ENCODE measurements around the gene TRABD2B.

The TRABD2B gene

DNA sequence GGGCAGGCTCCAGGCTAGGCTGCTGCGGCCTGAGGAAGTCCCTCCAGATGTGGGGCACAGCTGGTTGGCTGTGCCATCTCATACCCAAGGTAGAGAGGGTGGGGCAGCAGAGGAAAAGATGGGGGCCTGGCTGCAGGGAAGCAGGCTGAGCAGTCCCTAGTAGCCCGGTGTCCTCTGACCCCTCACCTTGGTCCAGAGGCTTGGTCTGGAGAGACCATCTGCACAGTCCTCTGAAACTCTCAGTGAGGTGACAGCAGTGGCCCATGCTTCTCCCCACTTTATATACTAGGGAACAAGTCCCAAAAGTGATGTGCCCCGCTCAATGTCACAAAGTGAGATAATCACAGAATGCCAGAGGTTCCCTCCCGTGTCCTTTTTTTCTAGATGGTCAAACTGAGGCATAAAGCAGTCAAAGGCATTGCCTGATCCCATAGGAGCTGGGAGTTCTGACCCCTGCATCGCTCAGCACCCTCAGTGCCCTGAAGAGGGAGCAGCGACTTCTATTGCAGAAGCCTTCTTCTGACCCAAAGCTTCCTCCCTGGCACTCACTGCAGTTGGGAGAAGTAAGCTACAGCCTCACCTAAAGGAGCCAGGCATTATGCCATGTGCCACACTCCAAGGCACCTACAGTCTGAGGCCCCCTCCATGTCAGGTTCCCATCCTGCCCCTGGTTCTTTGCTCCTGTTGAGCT, 45.5 kb downstream of the TRABD2B start:
- H3K27ac ChIP-seq, result no peak overlapping the region
- TF ChIP-seq ZFX (IDR thresholded peaks at IDR 0.05), result no peak
- no peak; the same call in 1 of the 2 replicates for TF ChIP-seq CTCF (conservative IDR thresholded peaks at IDR 0.05)

- H3K27ac ChIP-seq, result no peak overlapping the region
- no peak for TF ChIP-seq ZFX (IDR thresholded peaks at IDR 0.05)
- no peak for TF ChIP-seq CTCF (conservative IDR thresholded peaks at IDR 0.05)
Observed at GRCh38 chr1:47951026-47951425, 46.2 kb downstream of the TRABD2B start.

DNA sequence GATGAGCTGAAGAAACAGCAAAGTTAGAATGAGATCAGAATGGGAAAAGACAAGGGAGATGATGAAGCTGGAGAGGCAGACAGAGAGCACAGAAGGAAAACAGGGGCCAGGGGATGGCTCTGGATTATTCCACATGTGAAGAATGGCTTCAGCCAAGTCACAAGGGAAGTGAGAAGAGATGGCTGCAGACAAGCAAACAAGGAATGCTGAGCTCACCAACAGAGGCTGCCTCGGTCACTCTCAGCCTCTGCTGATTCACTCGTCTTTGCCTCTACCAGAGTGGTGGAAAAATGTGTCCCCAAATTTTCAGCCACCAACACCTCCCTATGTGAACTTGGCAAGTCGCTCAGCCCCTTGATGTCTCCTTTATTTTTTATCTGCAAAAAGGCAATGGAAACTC, 46.7 kb downstream of the TRABD2B start:
- no peak overlapping the region for H3K27ac ChIP-seq
- TF ChIP-seq CTCF (conservative IDR thresholded peaks at IDR 0.05) (no peak), ZFX (IDR thresholded peaks at IDR 0.05) (no peak)

- H3K27ac ChIP-seq, result no peak overlapping the region
- TF ChIP-seq ZFX (IDR thresholded peaks at IDR 0.05), result no peak
Observed at GRCh38 chr1:47948126-47948525, 49.1 kb downstream of the TRABD2B start.

DNA sequence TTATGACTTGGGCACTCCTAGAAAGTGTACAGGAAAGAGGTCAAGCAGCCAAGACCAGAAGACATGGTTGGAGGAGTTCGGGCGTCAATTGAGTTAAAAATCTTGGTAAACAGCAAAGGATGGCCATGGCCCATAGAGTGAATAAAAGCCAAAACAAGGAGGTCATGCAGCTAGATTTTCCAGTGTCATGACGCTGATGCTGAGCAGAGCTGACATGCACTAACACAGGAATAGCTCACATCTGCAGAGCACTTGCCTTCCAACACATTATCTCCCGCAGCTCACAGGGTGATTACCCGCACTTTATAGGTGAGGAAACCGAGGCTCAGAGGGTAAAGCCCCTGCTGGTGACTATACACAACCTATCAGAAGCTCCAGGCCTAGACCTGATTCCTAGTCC, 49.7 kb downstream of the TRABD2B start:
- H3K27ac ChIP-seq, result no peak overlapping the region
- TF ChIP-seq ZFX (IDR thresholded peaks at IDR 0.05) (no peak), CTCF (conservative IDR thresholded peaks at IDR 0.05) (no peak)

GRCh38 chr1:47944561-47944960, 52.6 kb downstream of the TRABD2B start:
- TF ChIP-seq ZFX (IDR thresholded peaks at IDR 0.05), result no peak
- no peak for TF ChIP-seq CTCF (conservative IDR thresholded peaks at IDR 0.05)
- no peak overlapping the region for H3K27ac ChIP-seq

DNA sequence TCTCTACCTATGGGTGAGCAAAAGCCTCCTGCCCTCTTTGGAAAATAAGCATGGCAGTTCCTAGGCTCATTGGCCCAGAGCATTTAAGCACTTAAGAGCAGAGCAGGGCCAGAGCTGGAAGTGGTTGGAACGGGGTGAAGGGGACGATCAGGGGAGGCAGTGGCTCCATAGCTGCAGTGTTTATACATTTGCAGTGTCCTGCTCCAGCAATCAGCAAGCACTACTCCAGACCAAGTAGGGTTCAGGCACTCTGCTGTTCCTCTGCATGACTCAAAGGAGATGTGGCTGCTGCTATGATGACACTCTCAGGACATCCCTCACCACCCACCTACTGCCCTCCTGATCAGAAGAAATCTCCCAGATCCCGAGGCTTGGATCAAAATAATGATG, 55.0 kb downstream of the TRABD2B start:
- peak overlapping the region; percentile 19 for H3K27ac ChIP-seq
- TF ChIP-seq ZFX (IDR thresholded peaks at IDR 0.05), result no peak
- TF ChIP-seq CTCF (conservative IDR thresholded peaks at IDR 0.05), result no peak

- TF ChIP-seq ZFX (IDR thresholded peaks at IDR 0.05) (no peak), CTCF (conservative IDR thresholded peaks at IDR 0.05) (no peak)
- peak overlapping the region; percentile 19 for H3K27ac ChIP-seq
Observed at GRCh38 chr1:47941609-47942239, 55.5 kb downstream of the TRABD2B start.

Data from C4-2B (cell line).